Glutamatergic neuron (in vitro differentiated cells): ENCODE data around the gene TTC13. TPM values are rescaled to one million over a fixed set of nuclear protein-coding genes. Genes with fewer than 3 reads are reported as not detected.

Experiments used
- DNase-seq: peaks from one replicate; pipeline ENCODE4 v3.0.0; 2022
- H3K27ac Mint-ChIP-seq: one replicate; pipeline ENCODE4 v1.8.0; 2020; ENCODE audit warnings: mild to moderate bottlenecking, mixed read lengths, inconsistent platforms; ENCODE audit not compliant: unreplicated experiment
- H3K27me3 Mint-ChIP-seq: one replicate; pipeline ENCODE4 v1.8.0; 2020; ENCODE audit warnings: mild to moderate bottlenecking, moderate library complexity, mixed read lengths, inconsistent platforms; ENCODE audit not compliant: unreplicated experiment
- H3K36me3 Mint-ChIP-seq: one replicate; pipeline ENCODE4 v1.8.0; 2020; ENCODE audit warnings: mild to moderate bottlenecking, mixed read lengths, inconsistent platforms; ENCODE audit not compliant: unreplicated experiment
- H3K4me1 Mint-ChIP-seq: one replicate; pipeline ENCODE4 v1.8.0; 2020; ENCODE audit warnings: mild to moderate bottlenecking, low read depth, mixed read lengths, inconsistent platforms; ENCODE audit not compliant: unreplicated experiment
- H3K4me3 Mint-ChIP-seq: one replicate; pipeline ENCODE4 v1.8.0; 2020; ENCODE audit warnings: mild to moderate bottlenecking, mixed read lengths, inconsistent platforms; ENCODE audit not compliant: unreplicated experiment
- H3K9me3 Mint-ChIP-seq: one replicate; pipeline ENCODE4 v1.8.0; 2020; ENCODE audit warnings: mild to moderate bottlenecking, moderate library complexity, mixed read lengths, inconsistent platforms; ENCODE audit not compliant: unreplicated experiment
- CTCF ChIP-seq: fragments of 200-600 bp; sonication (generic); IDR thresholded peaks from one replicate; pipeline ENCODE4 v1.5.0; 2021; ENCODE audit not compliant: partially characterized antibody, unreplicated experiment
- total RNA-seq: library from RNA; stranded (reverse); fragmentation: NEBNext Ultra II Directional; extraction: Animal tissue kit (Norgen Biotek cat#: 25700); gene quantifications from one replicate; pipeline ENCODE4 v1.2.1, GENCODE V29; 2021; ENCODE audit not compliant: unreplicated experiment

The TTC13 gene
- total RNA-seq, 1 donor from 2014 or later = 25.1 TPM

DNA sequence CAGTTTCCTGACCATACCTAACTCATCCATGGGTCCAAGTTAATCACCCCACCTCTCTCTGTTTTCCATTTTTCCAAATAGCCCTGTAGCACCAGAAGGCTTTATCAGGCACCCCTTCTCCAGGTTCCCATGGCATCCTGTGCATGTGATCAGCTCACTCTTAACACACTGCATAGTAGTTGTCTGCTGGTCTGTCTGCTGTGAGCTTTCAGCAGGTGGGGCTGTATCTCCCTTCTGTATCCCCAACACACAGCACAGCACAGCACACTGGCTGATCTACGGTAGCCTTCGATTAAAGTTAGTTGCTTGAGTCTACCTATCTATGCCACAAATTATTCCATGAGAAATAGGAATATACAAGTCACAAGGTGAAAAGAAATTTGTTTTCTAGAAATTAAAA lies 56.0 kb downstream of the TTC13 start:
- Mint-ChIP-seq H3K4me1 (no peaks in the 10 kb centered on the region), H3K36me3 (no peaks in the 10 kb centered on the region), H3K27ac (no peak overlapping the region), H3K9me3 (no peaks in the 10 kb centered on the region), H3K4me3 (no peak overlapping the region), H3K27me3 (no peaks in the 10 kb centered on the region)
- TF ChIP-seq CTCF = no peak
- no peak for DNase-seq

DNA sequence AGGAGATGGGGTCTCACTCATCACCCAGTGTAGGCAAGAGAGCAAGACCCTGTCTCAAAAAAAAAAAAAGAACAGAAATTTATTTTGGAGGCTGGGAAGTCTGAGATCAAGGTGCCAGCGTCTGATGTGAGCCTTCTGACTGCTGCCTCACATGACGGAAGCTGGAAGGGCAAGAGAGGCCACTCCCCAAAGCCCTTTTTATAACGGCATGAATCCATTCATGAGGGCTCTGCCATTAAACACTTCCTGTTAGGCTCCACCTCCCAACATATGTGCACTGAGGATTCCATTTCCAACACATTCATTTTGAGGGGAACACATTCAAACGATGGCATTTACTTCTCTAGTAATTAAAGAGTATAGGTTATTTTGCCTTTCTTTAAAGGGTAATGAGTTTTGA lies 59.5 kb downstream of the TTC13 start:
- Mint-ChIP-seq H3K27ac (no peak overlapping the region), H3K4me3 (no peak overlapping the region), H3K9me3 (no peaks in the 10 kb centered on the region), H3K36me3 (no peaks in the 10 kb centered on the region), H3K27me3 (no peaks in the 10 kb centered on the region), H3K4me1 (no peaks in the 10 kb centered on the region)
- DNase-seq = no peak
- TF ChIP-seq CTCF = no peak

GRCh38 chr1:230917284-230918135 lies 61.2 kb downstream of the TTC13 start:
- H3K9me3 Mint-ChIP-seq = no peaks in the 10 kb centered on the region
- peak; percentile 93 for TF ChIP-seq CTCF
- no peaks in the 10 kb centered on the region for H3K4me1 Mint-ChIP-seq
- DNase-seq = peak; percentile 77
- H3K36me3 Mint-ChIP-seq = no peaks in the 10 kb centered on the region
- no peak overlapping the region for H3K27ac Mint-ChIP-seq
- peaks cover 2% of the 10 kb centered on the region for H3K27me3 Mint-ChIP-seq
- no peak overlapping the region for H3K4me3 Mint-ChIP-seq

DNA sequence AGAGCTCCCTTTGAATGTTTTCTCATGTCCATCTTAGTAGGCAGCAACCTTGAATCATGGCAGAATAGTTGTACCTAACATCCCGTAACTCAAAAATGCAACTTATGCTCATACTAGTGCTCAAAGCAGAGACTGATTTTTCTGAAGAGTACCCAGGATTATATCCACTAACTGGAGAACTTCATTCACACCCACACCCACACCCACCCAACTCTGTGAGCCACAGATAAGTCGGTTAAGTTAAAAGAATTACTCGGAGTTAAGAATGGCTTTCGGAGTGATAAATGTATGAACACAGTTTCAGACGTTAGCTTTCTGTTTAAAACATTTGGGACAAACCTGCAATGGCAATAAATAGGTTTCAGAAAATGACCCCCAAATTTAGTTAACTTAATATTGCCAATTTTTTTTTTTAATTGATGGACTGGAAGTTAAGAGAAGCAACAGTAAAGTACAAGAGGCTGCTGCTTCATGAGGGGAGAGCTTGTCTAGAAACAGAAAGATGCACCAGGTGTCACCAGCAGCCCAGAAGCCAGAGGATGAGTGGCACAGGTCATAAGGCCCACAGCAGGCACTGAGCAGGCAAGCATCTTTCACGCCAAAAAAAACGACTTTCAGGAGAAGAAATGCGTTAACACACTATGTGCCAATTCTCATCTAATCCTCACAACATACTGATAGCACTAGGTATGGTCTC lies 61.9 kb downstream of the TTC13 start:
- DNase-seq = no peak
- H3K4me3 Mint-ChIP-seq = no peak overlapping the region
- no peaks in the 10 kb centered on the region for H3K4me1 Mint-ChIP-seq
- no peaks in the 10 kb centered on the region for H3K36me3 Mint-ChIP-seq
- H3K9me3 Mint-ChIP-seq = no peaks in the 10 kb centered on the region
- H3K27ac Mint-ChIP-seq = no peak overlapping the region
- peaks cover 2% of the 10 kb centered on the region for H3K27me3 Mint-ChIP-seq
- TF ChIP-seq CTCF = no peak

- Mint-ChIP-seq H3K27me3 (peaks cover 2% of the 10 kb centered on the region), H3K4me1 (no peaks in the 10 kb centered on the region), H3K27ac (no peak overlapping the region), H3K4me3 (no peak overlapping the region), H3K9me3 (no peaks in the 10 kb centered on the region), H3K36me3 (peaks cover under 1% of the 10 kb centered on the region)
- TF ChIP-seq CTCF = no peak
- no peak for DNase-seq
Measured at GRCh38 chr1:230915078-230915477, 63.6 kb downstream of the TTC13 start.
